K562 (cell line): ENCODE results near the gene PRF1. TPM values are rescaled to one million over a fixed set of nuclear protein-coding genes. Genes with fewer than 3 reads are reported as not detected.

Source experiments
- ARID1B ChIP-seq: fragments of 450-650 bp; IDR thresholded peaks from 2 replicates; pipeline ENCODE4 v1.6.1; 2016; ENCODE audit warnings: antibody characterized with exemption, mild to moderate bottlenecking, inconsistent platforms
- ATF3 ChIP-seq, 2 experiments: fragments of 450-650 bp in 1 of 2; sonication (generic) in 1 of 2; formaldehyde crosslinking in 1 of 2; IDR thresholded peaks in 1 of 2; conservative IDR thresholded peaks in 1 of 2; 2 replicates each; pipeline versions ENCODE4 v1.6.1 to v1.8.1; 2016 to 2023; ENCODE audit warnings: mild to moderate bottlenecking in 2 of 2, moderate library complexity in 2 of 2, inconsistent platforms in 1 of 2, missing genetic modification reagents in 1 of 2
- CBX1 ChIP-seq: sonication (generic); IDR thresholded peaks from 2 replicates; pipeline ENCODE4 v1.6.1; 2016; ENCODE audit warnings: antibody characterized with exemption, low read depth, mild to moderate bottlenecking
- CUX1 ChIP-seq: fragments of 200-800 bp; sonication (Bioruptor generic); IDR thresholded peaks from 2 replicates; pipeline ENCODE4 v1.6.1; 2016; ENCODE audit warnings: missing genetic modification characterization, missing compliant biosample characterization
- JUNB ChIP-seq: fragments of 450-650 bp; formaldehyde crosslinking; conservative IDR thresholded peaks from 2 replicates; pipeline ENCODE4 v1.4.0; 2020; ENCODE audit warnings: mild to moderate bottlenecking
- MAFG ChIP-seq: fragments of 450-650 bp; conservative IDR thresholded peaks from 2 replicates; pipeline ENCODE4 v1.6.1; 2016; ENCODE audit warnings: missing genetic modification characterization, missing compliant biosample characterization
- MEF2D ChIP-seq: conservative IDR thresholded peaks from 2 replicates; pipeline ENCODE4 v1.6.1; 2016; ENCODE audit warnings: low read depth, missing genetic modification characterization, missing compliant biosample characterization
- NCOA6 ChIP-seq: fragments of 450-650 bp; IDR thresholded peaks from 2 replicates; pipeline ENCODE4 v1.6.1; 2017; ENCODE audit warnings: mild to moderate bottlenecking
- NFE2L1 ChIP-seq: fragments of 450-650 bp; IDR thresholded peaks from 2 replicates; pipeline ENCODE4 v1.6.1; 2016; ENCODE audit warnings: missing genetic modification characterization, low read depth, mild to moderate bottlenecking, missing compliant biosample characterization, moderate library complexity, borderline replicate concordance
- NR3C1 ChIP-seq: sonication (generic); formaldehyde crosslinking; IDR thresholded peaks from 2 replicates; pipeline ENCODE4 v1.8.1; 2022; ENCODE audit warnings: missing genetic modification reagents
- PPARD ChIP-seq: fragments of 250-450 bp; sonication (Bioruptor Pico); IDR thresholded peaks from 2 replicates; pipeline ENCODE4 v1.8.0; 2022; ENCODE audit warnings: inconsistent platforms, mild to moderate bottlenecking, moderate library complexity
- RNF219 ChIP-seq: fragments of 250-450 bp; sonication (Bioruptor Pico); IDR thresholded peaks from 2 replicates; pipeline ENCODE4 v1.5.0; 2022; ENCODE audit warnings: mild to moderate bottlenecking
- TOE1 ChIP-seq, 2 experiments: fragments of 450-650 bp in 1 of 2; sonication (generic) in 1 of 2; formaldehyde crosslinking in 1 of 2; IDR thresholded peaks; 2 replicates each; pipeline versions ENCODE4 v1.7.1 to v1.8.0; 2016 to 2022; ENCODE audit warnings: borderline replicate concordance in 2 of 2, mild to moderate bottlenecking in 2 of 2, antibody characterized with exemption in 1 of 2, inconsistent platforms in 1 of 2, low read depth in 1 of 2, missing genetic modification reagents in 1 of 2, moderate library complexity in 1 of 2
- XRCC5 ChIP-seq: fragments of 200-400 bp; formaldehyde crosslinking; IDR thresholded peaks from 2 replicates; pipeline ENCODE4 v1.6.1; 2017; ENCODE audit warnings: low read depth, mild to moderate bottlenecking, low read length
- ZBTB33 ChIP-seq: sonication (generic); formaldehyde crosslinking; IDR thresholded peaks from 2 replicates; pipeline ENCODE4 v1.8.1; 2023; ENCODE audit warnings: mild to moderate bottlenecking, missing genetic modification reagents
- ZNF263 ChIP-seq: sonication (generic); formaldehyde crosslinking; IDR thresholded peaks from 2 replicates; pipeline ENCODE4 v1.8.0; 2022; ENCODE audit warnings: mild to moderate bottlenecking, missing genetic modification reagents, borderline replicate concordance
- ZNF830 ChIP-seq: fragments of 250-450 bp; sonication (Bioruptor Pico); IDR thresholded peaks from 2 replicates; pipeline ENCODE4 v1.5.0; 2021; ENCODE audit warnings: mild to moderate bottlenecking
- polyA plus RNA-seq, 8 experiments: library from polyadenylated mRNA; depleted of rRNA in 4 of 8; stranded (reverse) in 5 of 8; unstranded in 3 of 8; fragments of >200 nt; fragmentation: Nextera tagmentation in 2 of 8; fragmentation: Illumina TruSeq in 1 of 8; extraction: Ambion mirVana in 2 of 8; extraction: Trizol in 1 of 8; gene quantifications; 2 replicates each; pipeline versions ENCODE4 v1.2.1 to v1.2.3, GENCODE V29; 2011 to 2014; ENCODE audit warnings: inconsistent platforms in 1 of 8, missing spikeins in 1 of 8
- total RNA-seq, 7 experiments: library from RNA; depleted of rRNA in 6 of 7; stranded (reverse); fragments of >200 nt in 6 of 7; fragmentation: Illumina TruSeq in 2 of 7; extraction: Trizol in 2 of 7; gene quantifications; 2 replicates each; pipeline versions ENCODE4 v1.2.1 to v1.2.3, GENCODE V29; 2011 to 2021; ENCODE audit warnings: low replicate concordance in 1 of 7

The PRF1 gene
- total and polyA plus RNA-seq, 9 of the 15 experiments (the other 6 are each of a cell fraction or from before 2014, with no cell fraction given) = 3.8 to 8.6 (median 6.3) TPM

- no peak for TF ChIP-seq XRCC5
- peak; percentile 74; the same call in 1 of the 2 replicates for TF ChIP-seq ZNF263 (CRISPR knock-in tag)
- TF ChIP-seq MEF2D (tag) = no peak
- no peak for TF ChIP-seq ZNF830 (CRISPR knock-in tag)
- no peak for TF ChIP-seq MAFG (tag)
- no peak for TF ChIP-seq TOE1 (IDR thresholded peaks at IDR 0.05; ENCODE audit: borderline replicate concordance)
- TF ChIP-seq TOE1 (CRISPR knock-in tag; IDR thresholded peaks at IDR 0.05; ENCODE audit: borderline replicate concordance, low read depth) = no peak
- TF ChIP-seq CUX1 = no peak
- no peak for TF ChIP-seq ZBTB33 (CRISPR knock-in tag)
- TF ChIP-seq ARID1B = peak; percentile 23; the same call in 1 of the 2 replicates
- no peak for TF ChIP-seq NCOA6
- TF ChIP-seq NR3C1 (CRISPR knock-in tag) = no peak
- no peak for TF ChIP-seq NFE2L1
- peak; percentile 58 for TF ChIP-seq ATF3 (IDR thresholded peaks at IDR 0.05)
- TF ChIP-seq ATF3 (CRISPR knock-in tag; conservative IDR thresholded peaks at IDR 0.05) = no peak
- no peak for TF ChIP-seq JUNB (CRISPR knock-in tag)
- TF ChIP-seq PPARD (CRISPR knock-in tag) = no peak
- no peak for TF ChIP-seq RNF219
- TF ChIP-seq CBX1 = no peak
Observed at GRCh38 chr10:70634011-70634410, 31.5 kb upstream of the PRF1 start (continued).
